SK-N-SH (cell line): ENCODE data around the gene TMEM150C.

Experiments
- CHD2 ChIP-seq: fragments of 150-350 bp; IDR thresholded peaks from 2 replicates; pipeline ENCODE4 v1.6.1; 2018; ENCODE audit warnings: low read length; ENCODE audit not compliant: partially characterized antibody
- CTCF ChIP-seq: fragments of 200-600 bp; sonication (generic); IDR thresholded peaks from 2 replicates; pipeline ENCODE4 v1.6.1; 2017; ENCODE audit warnings: antibody characterized with exemption, mild to moderate bottlenecking, moderate library complexity
- EP300 ChIP-seq, 2 experiments: IDR thresholded peaks; 2 replicates each; pipeline versions ENCODE4 v1.4.0 to v1.6.1; 2012; ENCODE audit warnings: borderline replicate concordance in 1 of 2, low read depth in 1 of 2, low read length in 1 of 2
- FOSL2 ChIP-seq: IDR thresholded peaks from 2 replicates; pipeline ENCODE4 v1.4.0; 2012; ENCODE audit warnings: low read depth, mild to moderate bottlenecking, moderate library complexity, borderline replicate concordance
- JUND ChIP-seq: IDR thresholded peaks from 2 replicates; pipeline ENCODE4 v1.4.0; 2012
- MAX ChIP-seq: IDR thresholded peaks from 2 replicates; pipeline ENCODE4 v1.4.0; 2012; ENCODE audit warnings: low read depth
- NRF1 ChIP-seq: IDR thresholded peaks from 2 replicates; pipeline ENCODE4 v1.6.1; 2012; ENCODE audit warnings: low read depth, mild to moderate bottlenecking, low read length
- PBX3 ChIP-seq: IDR thresholded peaks from 2 replicates; pipeline ENCODE4; 2012
- POLR2AphosphoS5 ChIP-seq: IDR thresholded peaks from 2 replicates; pipeline ENCODE4 v1.6.1; 2012; ENCODE audit warnings: low read depth, low read length
- RAD21 ChIP-seq: IDR thresholded peaks from 2 replicates; pipeline ENCODE4 v1.6.1; 2012; ENCODE audit warnings: mild to moderate bottlenecking, low read length
- REST ChIP-seq: IDR thresholded peaks from 2 replicates; pipeline ENCODE4 v1.6.1; 2012; ENCODE audit warnings: mild to moderate bottlenecking, low read depth, low read length, moderate library complexity
- RXRA ChIP-seq: IDR thresholded peaks from 2 replicates; pipeline ENCODE4 v1.4.0; 2012; ENCODE audit warnings: low read depth, mild to moderate bottlenecking, borderline replicate concordance
- SIN3A ChIP-seq: IDR thresholded peaks from 2 replicates; pipeline ENCODE4 v1.6.1; 2012; ENCODE audit warnings: low read depth, mild to moderate bottlenecking, low read length, moderate library complexity, borderline replicate concordance
- YY1 ChIP-seq: IDR thresholded peaks from 2 replicates; pipeline ENCODE4 v1.4.0; 2012; ENCODE audit warnings: low read depth, mild to moderate bottlenecking

GRCh38 chr4:82461710-82462109 lies 100.1 kb downstream of the TMEM150C start:
- TF ChIP-seq REST (no peak), POLR2AphosphoS5 (no peak), CTCF (no peak), SIN3A (no peak), YY1 (no peak), FOSL2 (no peak), RAD21 (no peak), EP300 (IDR thresholded peaks at IDR 0.05; ENCODE audit: borderline replicate concordance in 1 of 2, low read depth in 1 of 2, low read length in 1 of 2) (no peak), RXRA (no peak), MAX (no peak), CHD2 (no peak), NRF1 (no peak), PBX3 (no peak), JUND (no peak)
